Prostate gland (tissue), 2 donors: ENCODE results near the gene HSF2BP.

ENCODE experiments used
- CTCF ChIP-seq, 4 experiments: fragments of 200-600 bp in 2 of 4; fragments of 450-650 bp in 2 of 4; sonication (generic) in 2 of 4; IDR thresholded peaks; 1 replicate in 3 of 4; 2 replicates in 1 of 4; pipeline ENCODE4 v1.5.1; 2016 to 2019; ENCODE audit warnings: antibody characterized with exemption in 4 of 4, mild to moderate bottlenecking in 2 of 4, moderate library complexity in 2 of 4
- POLR2A ChIP-seq: fragments of 450-650 bp; IDR thresholded peaks from one replicate; pipeline ENCODE4 v1.6.1; 2016; ENCODE audit warnings: antibody characterized with exemption, mild to moderate bottlenecking
- POLR2AphosphoS5 ChIP-seq: sonication (generic); formaldehyde crosslinking; IDR thresholded peaks from one replicate; pipeline ENCODE4 v1.6.1; 2017; ENCODE audit warnings: antibody characterized with exemption

- TF ChIP-seq CTCF (IDR thresholded peaks at IDR 0.05) (no peak), POLR2A (no peak), POLR2AphosphoS5 (peak; percentile 36)
Measured at GRCh38 chr21:43639470-43640353, 19.6 kb downstream of the HSF2BP start.
